Measurements from ENCODE around the gene PROX2.

PROX2 gene

DNA sequence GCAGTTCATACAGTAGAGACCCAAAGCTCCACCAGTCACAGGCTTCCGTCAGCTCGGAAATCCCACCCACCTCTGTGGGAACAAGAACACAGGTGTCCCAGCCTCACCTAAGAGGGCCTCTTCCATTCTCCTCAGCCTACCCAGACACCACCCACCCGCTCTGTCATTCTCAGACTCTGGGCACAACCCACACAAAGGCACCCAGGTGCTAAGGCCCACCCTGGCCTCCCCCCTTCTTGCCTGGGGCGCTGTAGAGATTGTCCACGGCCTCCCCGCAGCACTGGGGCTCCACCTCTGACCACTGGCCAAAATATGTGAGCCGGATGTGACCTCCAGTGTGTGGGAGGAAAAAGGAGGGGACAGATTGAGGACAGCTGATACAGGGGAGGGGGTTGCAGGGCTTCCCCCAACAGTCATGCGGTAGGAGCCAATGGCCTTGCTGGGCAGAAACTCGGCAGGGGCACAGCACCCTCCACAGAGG lies 33.0 kb upstream of the PROX2 start:
- no peak for DNase-seq (ENCODE audit: low spot score)

DNA sequence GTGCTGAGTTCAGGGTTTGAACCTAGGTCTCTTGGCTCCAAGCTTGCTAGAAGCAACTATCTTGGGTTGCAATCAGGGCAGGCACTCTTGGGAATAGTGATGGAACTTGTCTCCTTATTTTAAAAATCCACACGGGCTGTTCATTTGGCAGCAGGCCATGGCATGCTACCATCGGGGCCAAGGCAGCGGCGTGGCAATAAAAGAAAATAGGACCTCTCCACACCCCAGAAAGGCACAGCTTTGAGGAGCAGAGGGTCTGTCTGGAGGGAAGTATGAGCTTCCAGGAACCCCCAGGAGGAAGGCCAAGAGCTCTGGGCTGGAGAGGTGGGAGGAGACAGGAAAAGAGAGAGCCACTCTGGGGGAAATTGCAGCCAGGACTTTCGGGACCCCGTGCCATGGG lies 31.8 kb upstream of the PROX2 start:
- no peak for DNase-seq (ENCODE audit: low spot score)

DNA sequence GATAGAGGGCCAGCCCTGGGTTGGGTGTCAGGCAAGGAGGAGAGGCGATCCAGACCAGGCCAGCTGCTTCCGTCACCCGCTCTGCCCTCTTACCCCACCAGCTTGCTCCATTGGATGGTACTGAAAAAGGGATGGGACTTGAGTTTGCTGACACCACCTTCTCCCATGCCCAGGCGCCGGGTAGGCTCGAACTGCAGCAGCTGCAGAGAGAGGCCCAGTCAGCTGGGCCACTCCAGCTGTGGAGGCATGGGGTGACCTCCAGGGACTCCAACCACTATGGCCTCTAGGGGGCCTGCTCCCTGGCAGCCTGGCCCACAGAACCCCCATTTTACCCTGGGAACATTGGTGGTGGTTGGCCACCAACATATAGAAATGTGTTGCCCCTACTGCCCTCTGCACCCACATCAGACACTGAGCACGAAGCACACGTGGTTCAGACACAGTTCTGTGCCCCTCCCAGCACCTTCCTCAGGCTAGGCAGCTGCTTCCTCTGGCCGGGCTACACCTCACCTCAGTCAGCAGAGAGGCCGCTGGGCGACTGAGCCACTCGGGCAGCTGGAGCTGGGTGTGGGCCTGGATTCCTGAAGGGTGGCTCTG lies 31.1 kb upstream of the PROX2 start:
- DNase-seq (ENCODE audit: low spot score) = no peak

DNA sequence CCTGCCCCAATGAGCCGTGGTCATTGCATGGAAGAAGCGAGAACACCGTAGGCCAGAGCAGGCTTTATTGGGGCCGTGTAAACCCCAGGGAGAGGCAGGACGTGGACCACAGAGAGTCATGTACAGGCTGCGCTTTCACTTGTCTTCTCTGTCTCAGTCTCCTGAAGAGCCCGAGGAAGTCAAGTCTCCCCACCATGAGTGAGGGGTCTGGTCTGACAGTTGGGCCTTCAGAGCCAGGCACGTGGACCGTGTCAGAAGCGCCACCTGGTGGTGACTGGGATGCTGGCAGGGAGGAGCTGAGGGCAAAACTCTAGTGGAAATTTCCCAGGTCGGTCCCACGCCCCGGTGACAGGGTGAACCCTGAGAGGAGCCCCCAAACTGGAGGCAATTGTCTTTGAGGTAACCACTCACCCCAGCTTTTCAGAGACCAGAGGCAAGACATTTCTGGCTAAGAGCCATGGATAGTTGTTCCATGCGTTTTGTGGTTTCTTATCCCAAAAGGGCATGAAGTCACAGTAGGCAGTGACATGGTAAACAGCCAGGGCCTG lies 29.7 kb upstream of the PROX2 start:
- DNase-seq (ENCODE audit: low spot score) = peak; percentile 29

DNA sequence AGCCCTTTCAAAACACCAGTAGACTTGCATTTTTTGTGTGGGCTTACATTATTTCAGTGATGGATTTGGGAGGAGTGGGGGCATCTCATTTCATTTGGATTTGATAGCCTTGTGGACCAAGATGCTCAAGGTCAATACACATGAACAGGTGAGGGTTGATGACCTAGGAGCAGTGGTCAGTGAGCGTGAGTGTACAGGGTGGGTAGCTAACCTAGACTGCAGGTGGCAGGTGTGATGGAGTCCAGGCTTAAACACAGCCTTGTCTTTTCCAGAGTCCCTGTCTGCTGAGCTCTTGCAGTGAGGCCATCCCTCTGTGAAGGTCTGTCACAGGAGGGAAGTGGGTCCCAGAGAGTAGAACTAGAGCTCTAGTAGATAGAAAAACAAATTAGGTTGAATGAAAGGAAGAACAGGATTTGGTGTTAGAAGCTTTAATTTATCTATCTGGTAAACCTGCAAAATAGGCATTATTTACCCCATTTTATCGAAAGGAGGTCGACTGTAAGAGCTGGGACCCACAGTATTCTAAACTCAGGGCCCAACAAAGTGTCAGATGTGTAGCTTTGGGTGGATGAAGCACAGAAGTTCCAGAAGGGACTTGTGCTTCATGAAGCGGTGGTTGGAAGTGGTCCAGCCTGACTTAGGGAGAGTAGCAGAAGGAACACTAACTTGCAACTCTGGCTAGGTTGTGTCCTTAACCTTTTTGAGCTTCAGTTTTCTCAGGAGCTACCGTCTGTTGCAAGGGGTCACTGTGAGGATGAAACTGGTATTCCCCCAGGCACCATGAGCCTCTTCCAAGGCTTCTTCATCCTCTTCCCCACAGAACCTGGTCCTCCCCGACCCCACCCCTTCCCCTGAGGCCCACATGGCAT lies 28.9 kb upstream of the PROX2 start:
- no peak for DNase-seq (ENCODE audit: low spot score)

DNA sequence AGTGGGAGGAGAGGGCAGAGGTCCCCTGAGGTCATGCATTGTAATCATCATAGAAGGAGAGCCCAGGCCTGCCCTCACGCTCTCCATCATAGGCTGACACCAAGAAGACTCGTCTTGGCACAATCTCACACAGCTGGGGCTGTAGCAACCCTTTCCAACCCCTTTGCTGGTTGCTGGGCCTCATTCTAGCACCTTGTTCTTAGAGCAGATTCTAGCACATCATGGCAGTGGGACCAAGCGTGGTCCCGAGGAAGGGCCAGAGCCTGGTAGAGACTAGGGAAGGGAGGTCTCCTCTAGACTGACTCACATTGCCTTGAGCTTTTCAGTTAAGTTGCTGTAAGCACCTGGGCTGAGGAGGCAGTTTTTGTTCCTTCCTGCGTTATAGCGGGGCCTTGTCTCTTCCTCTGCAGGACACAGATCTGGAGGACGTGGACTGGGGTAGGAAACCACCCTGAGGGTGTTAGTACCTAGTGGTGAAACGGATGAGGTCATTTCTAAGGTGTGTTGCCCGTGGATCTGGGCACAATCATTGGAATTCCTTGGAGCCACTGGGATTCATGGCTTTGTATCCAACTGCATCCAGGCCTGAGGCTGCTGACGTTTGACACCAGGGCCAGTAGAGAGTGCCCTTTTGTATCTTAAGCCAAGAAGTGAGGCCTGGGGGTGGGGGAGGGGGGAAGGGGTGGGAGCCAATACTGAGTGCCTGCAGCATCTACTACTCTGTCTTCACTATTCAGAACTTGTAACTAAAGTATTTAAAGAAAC lies 27.2 kb upstream of the PROX2 start:
- no peak for DNase-seq (ENCODE audit: low spot score)

DNA sequence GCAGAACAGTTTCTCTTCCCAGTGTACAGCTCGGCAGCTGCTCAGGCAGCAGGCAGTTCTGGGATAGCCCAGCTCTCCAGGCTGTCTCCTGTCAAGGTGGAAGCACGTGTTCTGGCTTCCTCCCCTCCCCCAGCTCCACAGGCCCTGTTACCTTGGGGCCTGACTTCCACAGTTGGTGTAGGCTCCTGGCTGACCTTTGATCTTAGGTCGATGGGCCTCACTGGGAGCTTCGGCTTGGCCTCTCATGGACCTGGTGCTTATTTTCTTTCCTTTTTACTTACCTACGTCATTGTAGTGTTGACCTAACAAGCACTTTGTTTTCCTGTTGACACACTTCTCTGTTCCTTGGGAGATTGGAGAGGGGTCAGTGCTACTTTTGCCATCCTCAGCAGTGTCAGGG lies 22.7 kb upstream of the PROX2 start:
- no peak for DNase-seq (ENCODE audit: low spot score)

DNA sequence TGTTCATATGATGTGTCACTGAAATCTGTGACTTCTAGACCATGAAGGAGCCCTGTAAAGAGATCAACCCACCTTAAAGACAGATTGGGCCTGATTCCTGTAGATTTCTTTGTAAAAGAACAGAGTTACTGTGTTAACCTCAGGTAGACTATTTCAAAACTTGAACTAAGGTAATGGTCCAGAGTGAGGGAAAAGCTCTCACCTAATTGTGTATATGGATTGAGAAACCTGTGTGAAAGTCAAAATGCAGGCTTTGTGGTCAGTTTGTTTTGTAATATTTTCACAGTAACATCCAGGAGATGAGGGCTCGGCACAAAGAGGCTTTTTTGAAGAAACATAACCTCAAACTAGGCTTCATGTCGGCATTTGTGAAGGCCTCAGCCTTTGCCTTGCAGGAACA lies 22.1 kb upstream of the PROX2 start:
- DNase-seq (ENCODE audit: low spot score) = no peak

DNA sequence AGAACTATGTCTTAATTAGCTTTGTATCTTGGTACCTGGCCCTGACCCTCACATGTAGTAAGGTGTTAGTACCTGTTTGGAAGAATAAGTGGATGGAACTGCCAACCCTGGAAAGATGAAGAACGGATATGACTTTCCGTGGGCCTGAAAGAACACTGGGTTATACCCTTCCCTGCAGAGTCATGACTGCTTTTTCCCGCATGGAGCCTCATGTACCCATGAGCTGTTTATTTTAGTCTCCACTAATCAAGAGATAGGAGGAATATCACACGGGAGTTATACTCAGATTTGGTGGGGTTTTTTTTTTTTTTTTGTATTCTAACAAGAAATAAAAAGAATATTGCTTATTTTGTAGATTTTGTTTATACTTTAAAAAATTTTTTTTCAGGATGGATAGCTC lies 21.7 kb upstream of the PROX2 start:
- no peak for DNase-seq (ENCODE audit: low spot score)

DNA sequence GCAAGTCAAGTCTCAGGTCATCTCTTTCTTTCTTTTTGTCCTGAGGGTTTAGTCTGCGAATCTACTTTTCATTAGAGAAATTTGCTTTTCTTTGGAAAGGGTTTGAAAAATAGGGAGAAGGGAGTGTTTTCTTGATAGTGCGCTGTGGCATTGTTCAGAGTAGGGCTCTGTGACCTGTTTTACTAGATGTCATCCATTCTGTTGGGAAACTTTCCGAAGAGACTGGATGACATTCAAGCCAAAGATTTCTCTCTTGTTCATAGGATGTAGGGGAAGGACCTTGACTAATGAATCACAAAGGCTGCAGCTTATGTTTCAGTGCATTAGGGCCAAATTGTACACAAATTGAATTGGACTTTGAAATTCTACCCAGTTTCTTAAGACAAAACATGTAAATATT lies 20.5 kb upstream of the PROX2 start:
- no peak for DNase-seq (ENCODE audit: low spot score)

DNA sequence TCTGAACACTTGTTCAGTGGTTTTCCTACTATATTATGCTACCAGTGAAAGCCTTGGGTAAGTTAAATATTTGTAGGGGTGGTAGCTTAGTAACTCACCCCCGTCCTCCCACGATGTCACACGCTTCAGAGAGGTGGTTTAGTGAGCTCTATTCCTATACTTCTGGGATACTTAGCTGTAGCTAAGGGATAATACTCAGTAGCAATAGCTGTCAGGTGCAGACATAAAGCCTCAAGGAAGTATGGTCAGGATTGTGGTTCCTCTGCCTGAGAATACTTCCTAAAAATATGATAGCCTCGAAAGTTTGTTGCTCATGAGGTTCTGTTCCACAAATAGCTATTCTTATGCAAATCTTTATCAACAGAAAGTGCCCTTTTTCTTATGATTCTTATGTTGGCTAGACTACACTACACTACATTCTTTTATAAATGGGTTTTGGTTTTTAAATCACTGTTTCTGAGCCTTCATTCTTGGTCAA lies 17.7 kb upstream of the PROX2 start:
- no peak for DNase-seq (ENCODE audit: low spot score)

DNA sequence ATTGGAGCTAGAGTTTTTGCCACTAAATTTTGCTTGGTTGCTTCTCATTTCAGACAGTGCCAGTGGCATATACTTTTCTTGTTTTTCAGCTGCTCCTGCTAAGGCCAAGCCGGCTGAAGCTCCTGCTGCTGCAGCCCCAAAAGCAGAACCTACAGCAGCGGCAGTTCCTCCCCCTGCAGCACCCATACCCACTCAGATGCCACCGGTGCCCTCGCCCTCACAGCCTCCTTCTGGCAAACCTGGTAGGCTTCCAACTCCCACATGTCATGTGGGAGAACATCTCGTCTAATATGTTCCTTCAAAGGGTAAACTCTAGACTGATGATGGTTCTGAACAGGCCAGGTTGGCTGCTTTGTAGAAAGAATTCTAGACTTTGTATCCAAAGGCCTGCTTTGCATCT lies 16.8 kb upstream of the PROX2 start:
- no peak for DNase-seq (ENCODE audit: low spot score)

DNA sequence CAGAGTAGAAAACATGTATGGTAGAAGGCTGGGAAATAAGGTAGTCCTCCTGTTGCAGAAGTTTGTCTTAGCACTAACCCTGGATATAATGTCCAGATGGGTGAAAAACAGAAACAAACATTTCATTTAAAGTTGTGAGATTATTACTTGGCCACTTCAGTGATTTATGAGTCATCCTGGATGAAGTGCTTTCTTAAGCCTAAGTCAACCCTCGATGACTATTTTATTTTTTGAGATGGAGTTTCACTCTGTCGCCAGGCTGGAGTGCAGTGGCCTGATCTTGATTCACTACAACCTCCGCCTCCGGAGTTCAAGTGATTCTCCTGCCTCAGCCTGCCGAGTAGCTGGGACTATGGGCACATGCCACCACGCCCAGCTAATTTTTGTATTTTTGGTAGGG lies 15.9 kb upstream of the PROX2 start:
- peak; percentile 46 for DNase-seq (ENCODE audit: low spot score)

DNA sequence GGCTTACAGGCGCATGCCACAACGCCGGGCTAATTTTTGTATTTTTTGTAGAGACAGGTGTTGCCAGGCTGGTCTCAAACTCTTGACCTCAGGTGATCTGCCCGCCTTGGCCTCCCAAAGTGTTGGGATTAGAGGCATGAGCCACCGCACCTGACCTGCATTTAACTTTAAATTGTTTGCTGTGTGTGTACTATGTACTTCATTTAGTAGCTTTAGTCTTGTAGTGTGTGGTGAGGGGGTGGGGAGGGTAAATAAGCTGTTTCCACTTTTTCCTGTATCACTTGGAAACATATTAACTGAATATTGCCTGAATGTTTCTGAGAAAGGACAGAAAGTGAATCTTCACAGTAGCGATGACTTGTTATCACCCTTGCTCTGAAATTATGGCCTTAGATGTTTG lies 14.3 kb upstream of the PROX2 start:
- DNase-seq (ENCODE audit: low spot score) = no peak

DNA sequence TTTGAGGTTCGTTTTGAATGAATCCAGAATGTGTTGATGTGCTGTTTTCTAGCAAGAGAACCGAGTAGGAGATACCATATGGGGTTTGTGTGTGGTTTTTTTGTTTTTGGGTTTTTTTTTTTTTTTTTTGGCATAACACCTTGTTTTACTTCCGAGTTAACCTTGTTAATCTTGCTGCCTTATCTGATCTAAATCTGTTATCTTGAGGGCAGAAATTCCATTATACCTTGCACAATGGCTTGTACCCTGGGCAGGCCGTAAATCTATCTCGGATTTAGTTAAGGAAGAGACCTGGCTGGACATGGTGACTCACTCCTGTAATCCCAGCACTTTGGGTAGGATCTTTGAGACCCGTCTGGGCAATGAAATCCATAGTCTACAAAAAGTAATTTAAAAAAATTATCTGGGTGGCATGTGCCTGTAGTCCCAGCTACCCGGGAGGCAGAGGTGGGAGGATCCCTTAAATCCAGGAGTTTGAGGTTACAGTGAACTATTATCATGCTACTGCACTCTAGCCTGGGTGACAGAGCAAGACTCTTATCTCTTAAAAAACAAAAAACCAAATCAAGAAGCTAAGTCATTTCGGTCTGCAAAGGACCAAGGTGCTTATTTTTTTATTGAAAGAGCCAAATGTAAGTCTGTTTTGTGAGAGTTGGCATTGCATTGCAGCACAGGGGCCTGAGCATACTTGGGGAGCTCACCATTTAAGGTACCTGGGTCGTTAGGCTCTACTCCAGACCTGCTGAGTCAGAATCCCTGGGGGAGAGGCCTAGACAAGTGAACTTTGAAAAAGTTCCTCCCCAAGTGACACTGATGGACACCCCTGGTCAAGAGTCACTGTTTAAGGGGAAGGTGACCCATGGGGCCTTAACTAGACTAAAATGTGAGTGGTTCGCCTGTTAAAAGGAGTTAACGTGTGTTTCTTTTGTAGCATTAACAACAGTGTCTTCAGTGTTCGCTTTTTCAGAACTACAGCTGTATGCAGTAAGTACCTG lies 12.5 kb upstream of the PROX2 start:
- DNase-seq (ENCODE audit: low spot score) = no peak

DNA sequence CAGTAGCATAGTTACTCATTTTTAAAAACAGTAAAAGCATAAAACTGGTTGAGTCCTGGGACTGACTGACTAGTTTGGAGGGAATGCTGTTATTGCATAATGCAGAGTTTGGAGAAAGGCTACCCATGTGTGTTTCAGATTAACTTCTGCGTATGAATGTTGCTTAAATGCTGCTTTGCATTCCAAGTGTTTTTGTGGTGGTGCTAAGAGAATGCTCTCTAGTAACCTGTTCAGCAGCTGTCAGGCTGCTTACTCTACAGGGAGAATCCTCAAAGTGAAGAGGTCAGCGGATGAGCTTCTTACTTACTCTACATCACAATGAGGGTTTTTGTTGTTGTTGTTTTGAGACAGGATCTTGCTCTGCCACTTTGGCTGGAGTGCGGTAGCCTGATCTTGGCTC lies 10.1 kb upstream of the PROX2 start:
- DNase-seq (ENCODE audit: low spot score) = no peak

DNA sequence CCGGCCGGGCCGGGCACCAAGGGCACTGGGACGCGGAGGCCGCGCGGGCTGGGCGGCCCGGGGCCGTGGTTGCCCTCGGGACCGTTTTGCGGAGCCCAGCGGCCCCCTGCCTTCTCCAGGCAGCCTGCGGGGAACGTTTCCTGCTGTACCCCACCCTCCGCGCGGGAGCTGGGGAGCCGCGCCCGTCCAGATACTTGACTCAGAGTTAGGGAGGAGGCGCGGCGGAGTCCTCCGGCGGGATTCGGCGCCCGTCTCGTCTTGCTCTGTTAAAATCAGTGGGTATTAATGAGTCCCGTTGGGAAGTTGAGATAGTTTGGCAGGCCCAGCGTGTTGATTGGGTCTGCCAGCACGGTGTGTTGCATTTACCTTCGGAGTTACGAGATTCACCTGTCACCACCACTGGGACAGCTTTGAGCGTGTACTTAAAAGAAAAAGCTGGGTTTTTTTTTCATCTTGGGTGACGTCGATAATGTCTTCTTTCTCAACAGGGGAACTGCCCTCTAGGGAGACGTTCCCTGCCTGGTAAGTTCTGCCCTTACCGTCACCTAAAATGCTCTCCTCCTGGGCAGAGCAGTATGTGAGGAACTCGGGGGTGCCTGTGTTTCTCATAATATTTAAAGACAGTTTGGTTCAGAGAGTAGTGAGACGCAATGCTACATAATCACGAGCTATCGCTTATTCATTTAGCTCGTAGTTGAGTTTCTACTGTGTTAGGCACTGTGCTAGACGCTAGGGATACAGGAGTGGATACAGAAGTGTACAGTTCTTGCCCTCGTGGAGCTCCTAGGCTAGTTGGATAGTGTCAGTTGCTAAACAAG lies 6.4 kb upstream of the PROX2 start:
- peak; percentile 72 for DNase-seq (ENCODE audit: low spot score)

DNA sequence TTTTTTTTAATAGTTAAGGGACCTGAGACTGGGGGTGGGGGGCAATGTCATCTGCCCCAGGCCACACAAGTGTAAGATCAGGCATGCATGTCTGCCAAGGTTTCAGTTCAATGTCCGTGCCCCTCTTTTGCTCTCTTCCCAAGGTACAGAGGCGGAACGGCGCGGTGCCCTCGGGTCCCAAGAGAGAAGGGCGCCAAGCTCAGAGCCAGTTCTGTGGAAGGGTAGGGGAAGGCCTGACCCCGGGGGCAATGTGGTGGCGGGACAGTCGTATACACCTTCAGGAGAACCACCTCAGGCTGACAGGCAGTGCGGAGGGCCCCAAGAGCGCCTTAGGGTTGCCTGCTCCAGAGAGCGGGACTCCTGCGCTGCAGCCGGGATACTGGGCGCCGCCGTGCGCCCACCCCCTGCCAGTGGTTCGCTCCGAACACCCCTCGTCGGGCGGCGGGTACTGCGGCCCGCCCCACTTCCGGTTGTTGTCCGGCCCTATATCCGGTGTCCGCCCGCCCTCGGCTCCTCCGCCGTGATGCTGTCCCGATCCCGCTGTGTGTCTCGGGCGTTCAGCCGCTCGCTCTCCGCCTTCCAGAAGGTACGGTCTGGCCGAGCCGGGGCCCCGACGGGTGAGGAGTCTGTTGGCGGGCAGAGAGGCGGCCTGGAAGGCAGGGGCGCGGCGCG lies 5.6 kb upstream of the PROX2 start, which contains the start of gene DLST:
DLST (plus strand) TSS at position 486 of the 672 bp plus-strand sequence; CDS start at position 524, 38 bp downstream.
- peak; percentile 91 for DNase-seq (ENCODE audit: low spot score)

DNA sequence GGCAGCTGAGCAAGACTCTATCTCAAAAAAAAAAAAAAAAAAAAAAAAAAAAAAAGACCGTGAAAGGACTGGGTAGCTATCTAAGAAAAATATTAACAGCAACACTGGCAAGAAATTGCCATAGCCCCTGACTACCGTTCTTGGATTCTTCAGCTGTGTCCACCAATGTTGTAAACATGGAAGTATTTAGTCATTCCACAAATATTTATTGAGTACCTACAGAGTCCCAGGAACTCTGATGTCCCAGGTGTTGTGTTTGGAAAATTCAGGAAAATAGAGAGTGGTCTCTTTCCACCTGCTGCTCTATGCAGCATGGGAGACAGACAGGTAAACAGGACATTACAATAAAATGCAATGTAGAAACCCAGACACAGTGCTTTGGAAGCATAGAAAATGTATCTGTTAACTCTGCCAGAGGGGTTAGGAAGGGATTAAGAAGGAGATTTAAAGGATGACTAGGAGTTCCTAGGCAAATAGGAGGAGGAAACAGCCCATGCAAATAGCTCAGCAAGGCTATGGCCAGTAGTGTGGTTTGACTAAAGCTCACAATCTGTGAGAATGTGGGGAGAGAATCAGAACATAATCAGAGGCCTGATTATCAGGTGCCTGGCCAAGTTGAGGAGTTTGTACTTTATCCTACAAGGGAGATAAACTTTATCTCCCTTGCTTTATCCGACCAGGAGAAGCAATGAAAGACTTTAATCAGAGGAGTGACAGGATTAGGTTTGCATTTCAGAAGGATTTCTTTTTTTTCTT lies 3.7 kb upstream of the PROX2 start:
- no peak for DNase-seq (ENCODE audit: low spot score)

Data from RKO (cell line).